ENCODE results near the gene MEF2B.

DNA sequence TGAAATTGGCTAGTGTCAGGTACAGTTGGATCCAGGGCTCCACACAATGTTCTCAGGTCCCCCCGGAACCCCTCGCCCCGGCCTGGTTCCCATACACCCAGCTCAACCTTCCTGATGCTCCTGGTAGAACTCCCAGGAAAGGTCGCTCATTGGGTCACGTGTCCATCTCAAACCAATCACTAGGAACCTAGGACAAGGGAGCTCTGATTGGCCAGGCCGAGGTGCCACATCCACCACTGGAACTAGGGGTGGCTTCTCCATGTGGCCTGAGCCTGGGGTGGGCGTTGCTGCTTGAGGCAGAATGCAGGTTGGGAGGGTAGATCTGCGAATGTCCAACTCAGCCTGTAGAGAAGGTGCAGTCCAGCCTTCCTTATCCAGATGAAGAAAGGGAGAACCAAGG is 6.9 kb upstream of the MEF2B start:
- TF ChIP-seq, protein P1, sequence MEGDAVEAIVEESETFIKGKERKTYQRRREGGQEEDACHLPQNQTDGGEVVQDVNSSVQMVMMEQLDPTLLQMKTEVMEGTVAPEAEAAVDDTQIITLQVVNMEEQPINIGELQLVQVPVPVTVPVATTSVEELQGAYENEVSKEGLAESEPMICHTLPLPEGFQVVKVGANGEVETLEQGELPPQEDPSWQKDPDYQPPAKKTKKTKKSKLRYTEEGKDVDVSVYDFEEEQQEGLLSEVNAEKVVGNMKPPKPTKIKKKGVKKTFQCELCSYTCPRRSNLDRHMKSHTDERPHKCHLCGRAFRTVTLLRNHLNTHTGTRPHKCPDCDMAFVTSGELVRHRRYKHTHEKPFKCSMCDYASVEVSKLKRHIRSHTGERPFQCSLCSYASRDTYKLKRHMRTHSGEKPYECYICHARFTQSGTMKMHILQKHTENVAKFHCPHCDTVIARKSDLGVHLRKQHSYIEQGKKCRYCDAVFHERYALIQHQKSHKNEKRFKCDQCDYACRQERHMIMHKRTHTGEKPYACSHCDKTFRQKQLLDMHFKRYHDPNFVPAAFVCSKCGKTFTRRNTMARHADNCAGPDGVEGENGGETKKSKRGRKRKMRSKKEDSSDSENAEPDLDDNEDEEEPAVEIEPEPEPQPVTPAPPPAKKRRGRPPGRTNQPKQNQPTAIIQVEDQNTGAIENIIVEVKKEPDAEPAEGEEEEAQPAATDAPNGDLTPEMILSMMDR (conservative IDR thresholded peaks at IDR 0.05): no peak
- TF ChIP-seq ZFX (IDR thresholded peaks at IDR 0.05): no peak
